Retinal pigment epithelial cell (primary cell): Measurements from ENCODE around the gene CNOT6L.
A peak's percentile ranks its signal among the peaks of the same experiment; 100 is the strongest.

ENCODE experiments used
- DNase-seq: peaks from one replicate; pipeline ENCODE4 v3.0.0-alpha.2; 2010; ENCODE audit warnings: low read depth
- H3K4me3 ChIP-seq: 2 replicates; pipeline ENCODE4 v1.5.1; 2011; ENCODE audit warnings: mild to moderate bottlenecking, low read length, control low read depth, moderate library complexity
- TF ChIP-seq, protein P1 (sequence below): conservative IDR thresholded peaks from 2 replicates; pipeline ENCODE4 v1.5.1; 2011; ENCODE audit warnings: low read depth, low read length, control low read depth, inconsistent platforms

The CNOT6L gene

DNA sequence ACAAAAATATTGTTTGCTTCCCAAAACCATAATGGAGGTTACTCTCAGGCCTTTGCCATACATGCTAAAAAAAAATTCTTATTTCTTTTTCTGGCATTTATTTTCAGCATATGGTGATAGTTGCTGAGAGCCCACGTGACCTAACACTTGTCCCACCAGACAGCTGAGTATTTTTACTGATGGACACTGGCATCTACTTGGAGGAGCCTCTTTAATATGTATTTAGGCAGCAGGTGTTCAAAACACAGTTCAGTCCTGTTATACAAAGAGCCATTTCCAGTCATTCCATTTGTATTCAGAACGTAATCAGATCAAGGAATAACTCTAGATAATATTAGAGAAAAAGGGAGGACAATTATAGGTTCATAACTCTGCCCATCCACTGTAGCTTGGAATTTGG is 118.0 kb downstream of the CNOT6L start:
- TF ChIP-seq, protein P1, sequence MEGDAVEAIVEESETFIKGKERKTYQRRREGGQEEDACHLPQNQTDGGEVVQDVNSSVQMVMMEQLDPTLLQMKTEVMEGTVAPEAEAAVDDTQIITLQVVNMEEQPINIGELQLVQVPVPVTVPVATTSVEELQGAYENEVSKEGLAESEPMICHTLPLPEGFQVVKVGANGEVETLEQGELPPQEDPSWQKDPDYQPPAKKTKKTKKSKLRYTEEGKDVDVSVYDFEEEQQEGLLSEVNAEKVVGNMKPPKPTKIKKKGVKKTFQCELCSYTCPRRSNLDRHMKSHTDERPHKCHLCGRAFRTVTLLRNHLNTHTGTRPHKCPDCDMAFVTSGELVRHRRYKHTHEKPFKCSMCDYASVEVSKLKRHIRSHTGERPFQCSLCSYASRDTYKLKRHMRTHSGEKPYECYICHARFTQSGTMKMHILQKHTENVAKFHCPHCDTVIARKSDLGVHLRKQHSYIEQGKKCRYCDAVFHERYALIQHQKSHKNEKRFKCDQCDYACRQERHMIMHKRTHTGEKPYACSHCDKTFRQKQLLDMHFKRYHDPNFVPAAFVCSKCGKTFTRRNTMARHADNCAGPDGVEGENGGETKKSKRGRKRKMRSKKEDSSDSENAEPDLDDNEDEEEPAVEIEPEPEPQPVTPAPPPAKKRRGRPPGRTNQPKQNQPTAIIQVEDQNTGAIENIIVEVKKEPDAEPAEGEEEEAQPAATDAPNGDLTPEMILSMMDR = no peak
- DNase-seq = no peak
- no peak overlapping the region for H3K4me3 ChIP-seq

DNA sequence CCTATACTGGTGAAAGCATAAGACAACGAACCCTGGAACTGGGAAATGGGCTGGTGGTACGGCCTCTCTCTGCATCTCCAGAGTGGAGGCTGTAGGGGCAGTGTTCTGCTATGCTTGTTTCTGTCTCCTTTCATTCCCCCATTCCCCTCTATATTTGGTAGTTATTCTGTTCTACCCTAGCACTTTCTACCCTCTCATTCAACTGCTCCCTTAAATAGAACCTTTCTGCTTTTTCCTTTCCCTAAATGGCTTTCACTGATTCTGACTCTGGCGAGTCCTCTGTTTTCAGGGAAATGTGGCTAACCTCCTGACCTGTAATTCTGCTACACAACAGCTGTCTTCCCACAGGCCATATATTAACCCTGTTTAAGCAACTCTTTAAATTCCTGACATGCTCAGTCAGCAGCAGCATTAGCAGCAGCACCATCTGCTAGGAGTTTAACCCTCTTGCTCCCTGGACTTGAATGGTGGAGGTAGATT is 119.4 kb downstream of the CNOT6L start:
- DNase-seq = peak; percentile 50
- TF ChIP-seq, protein P1 = peak; percentile 33
- H3K4me3 ChIP-seq = no peak overlapping the region

DNA sequence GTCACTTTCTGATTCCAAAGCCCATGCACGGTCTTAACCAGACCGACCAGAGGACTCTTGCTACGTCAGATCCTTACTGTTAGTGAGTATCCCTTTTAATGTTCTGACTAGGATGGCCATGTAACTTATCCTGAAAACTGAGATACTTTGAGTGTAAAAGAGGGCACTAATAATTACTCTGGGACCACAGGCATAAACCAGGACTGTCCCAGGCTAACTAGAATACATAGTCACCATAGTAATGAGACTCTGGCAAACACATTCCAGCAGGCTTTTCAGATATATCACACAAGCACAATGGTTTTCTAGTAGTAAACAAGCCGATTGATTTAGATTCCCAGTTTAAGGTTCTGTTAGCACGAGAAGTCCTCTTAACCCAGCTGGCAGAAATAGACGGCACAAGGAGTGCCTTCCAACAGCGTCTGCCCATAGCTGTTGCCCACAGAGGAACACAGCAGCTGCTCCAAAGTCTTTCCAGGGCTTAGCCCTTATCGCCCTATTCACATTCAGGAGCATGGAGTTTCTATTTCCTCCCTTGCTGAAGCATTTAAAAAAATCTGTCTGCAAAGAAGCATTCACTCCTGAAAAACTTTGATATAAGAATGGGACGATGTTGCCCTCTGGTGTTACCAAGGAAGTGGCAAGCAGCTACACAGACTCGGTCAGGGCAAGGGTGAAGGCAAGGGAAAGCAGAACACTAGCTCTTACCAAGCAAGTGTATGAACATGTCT is 121.1 kb downstream of the CNOT6L start:
- DNase-seq = peak; percentile 10
- TF ChIP-seq, protein P1 = peak; percentile 63
- H3K4me3 ChIP-seq = no peak overlapping the region

DNA sequence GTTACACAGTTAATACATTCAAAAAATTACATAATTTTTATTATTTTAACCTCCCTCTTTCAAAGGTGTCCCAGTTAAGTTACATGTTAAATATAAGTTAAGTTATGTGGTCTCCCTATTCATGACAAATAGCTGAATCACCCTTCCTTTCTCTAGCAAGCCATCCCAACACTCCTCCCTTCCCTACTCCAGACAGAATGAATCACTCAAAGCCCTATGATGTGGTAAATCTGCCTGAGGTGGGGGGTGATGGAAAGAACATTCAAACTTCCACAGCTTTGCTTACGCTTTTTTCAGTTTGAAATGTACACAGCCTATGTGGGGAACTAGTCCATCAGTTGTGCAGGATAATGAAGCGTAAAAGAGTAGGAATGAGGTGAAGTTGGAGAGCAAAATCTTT is 123.4 kb downstream of the CNOT6L start:
- TF ChIP-seq, protein P1 = no peak
- peak; percentile 75 for DNase-seq
- H3K4me3 ChIP-seq = no peak overlapping the region

DNA sequence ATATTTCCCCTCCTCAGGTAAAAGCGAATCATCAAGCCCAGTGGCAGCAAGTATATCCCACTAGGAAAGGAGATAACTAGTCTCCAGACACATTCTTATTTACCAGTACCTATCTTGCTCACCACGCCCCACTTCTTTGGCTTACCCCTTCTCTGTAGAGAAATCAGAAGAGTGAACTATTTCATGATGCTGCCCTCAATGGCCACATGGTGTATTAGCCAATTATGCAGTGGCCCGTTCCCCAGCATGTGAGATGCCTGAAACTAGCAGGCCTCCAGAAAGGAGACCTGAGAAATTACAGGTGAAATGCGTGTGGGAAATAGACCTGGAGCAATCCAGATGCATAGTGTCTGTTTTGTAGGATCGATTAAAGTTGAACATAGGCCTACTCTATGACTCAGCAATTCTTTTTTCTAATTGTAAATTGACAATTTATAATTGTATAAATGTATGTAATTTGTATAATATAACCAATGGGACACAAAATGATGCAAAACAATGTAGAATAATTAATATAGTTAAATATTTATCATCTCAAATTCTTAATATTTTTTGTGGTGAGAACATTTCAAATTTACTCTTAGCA is 126.2 kb downstream of the CNOT6L start:
- TF ChIP-seq, protein P1 = no peak
- no peak overlapping the region for H3K4me3 ChIP-seq
- no peak for DNase-seq

DNA sequence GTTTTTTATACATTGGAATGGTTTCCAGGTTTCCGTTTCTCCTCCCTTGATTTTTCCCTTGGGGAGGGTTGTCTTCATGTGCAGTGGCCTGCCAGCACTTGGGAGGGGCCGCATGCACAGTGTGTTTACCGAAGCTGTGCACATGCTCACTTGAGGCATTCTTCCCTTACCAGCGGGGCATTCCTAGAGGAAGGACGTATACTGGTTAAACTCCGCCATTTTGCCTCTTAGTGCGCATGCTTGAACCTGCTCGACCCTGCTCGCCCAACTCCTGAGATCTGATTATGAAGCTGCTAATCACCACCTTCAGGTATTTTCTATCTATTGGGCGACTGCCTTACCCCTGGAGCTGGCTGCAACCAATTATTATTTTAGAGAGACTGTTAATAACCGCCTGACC is 137.4 kb downstream of the CNOT6L start:
- H3K4me3 ChIP-seq = no peak overlapping the region
- TF ChIP-seq, protein P1 = no peak
- no peak for DNase-seq

DNA sequence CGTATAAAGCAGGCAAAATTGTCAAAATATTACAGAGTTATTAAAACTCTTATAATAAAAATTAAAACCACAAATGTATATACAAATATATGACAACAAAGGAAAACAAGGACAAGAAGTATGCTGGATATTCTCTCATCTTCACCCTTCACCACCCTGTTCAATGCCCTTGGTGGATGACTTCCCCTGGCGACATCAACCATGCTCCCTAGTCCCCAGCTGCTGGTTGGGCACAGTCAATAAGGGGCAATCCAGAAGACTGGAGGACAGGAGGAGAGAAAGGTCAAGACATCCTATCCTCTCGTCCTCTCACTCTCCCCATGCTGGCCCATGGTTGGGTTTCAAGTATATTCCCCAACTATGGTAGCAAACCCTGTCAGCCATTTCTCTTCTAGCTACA is 142.3 kb downstream of the CNOT6L start:
- DNase-seq = no peak
- TF ChIP-seq, protein P1 = no peak
- H3K4me3 ChIP-seq = no peak overlapping the region
